HG03575 (cell line): ENCODE results near the gene SCP2.
"Not testable (repeated sequence)": the region's sequence is repeated elsewhere in the genome, so short reads cannot be mapped to it uniquely, and the experiment has no call there.

Experiments
- ATAC-seq: cut with Tn5 transposase; IDR thresholded peaks from one replicate; pipeline ENCODE4 v1.9.1; 2021; ENCODE audit not compliant: unreplicated experiment, insufficient number of reproducible peaks, low FRiP score; ENCODE audit errors: extremely low read depth

SCP2 gene

DNA sequence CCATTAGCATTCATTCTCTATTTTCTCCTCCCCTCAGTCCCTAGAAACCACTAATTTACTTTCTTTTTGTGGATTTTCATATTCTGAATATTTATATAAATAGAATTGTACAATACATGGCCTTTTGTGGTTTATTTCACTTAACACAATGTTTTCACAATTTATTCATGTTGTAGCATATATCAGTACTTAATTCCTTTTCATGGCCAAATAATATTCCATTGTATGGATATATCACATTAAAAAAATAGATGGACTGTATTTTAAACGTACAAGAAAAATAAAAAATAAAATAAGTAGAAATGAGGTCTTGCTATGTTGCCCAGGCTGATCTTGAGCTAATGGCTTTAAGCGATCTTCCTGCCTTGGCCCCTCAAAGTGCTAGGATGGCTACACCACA, 25.0 kb downstream of the SCP2 start:
- ATAC-seq, result no peak

DNA sequence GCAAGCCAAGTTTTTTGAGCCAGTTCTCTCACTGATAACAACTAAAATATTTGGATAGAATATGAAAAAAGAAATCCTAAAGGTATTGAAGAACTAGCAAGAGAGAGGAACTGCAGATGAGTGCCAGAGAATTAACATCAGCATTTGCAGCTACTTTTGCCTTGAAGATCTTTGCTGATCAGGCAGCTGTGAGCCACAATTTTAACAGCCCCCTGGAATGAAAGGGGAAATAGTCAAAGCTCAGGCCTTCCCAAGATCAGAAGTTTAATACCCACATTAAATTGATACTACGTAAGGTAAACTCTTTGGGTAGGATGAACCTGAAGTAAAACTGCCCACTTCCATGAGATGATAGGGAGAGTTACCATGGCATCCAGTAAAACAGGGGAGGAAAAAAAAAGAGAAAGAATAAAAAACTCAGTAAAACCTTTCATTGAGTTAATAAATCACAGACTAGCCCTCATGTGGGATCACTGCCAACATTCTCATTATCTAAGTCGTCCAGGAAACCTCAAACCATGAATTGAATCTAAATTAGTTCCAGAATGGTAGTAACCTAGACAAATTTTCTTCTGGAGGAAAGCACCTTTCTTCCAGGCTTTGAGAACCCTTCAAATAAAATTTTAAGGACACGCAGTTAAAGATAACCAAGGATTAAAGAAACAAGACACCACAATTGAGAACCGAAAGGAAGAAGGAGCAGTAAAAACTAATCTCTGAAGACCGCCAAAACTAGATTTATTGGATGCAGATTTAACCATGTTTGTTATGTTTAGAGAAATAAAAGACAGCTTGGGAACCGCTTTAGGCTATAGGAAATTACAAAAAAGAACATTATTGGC, 28.3 kb downstream of the SCP2 start:
- no peak for ATAC-seq

DNA sequence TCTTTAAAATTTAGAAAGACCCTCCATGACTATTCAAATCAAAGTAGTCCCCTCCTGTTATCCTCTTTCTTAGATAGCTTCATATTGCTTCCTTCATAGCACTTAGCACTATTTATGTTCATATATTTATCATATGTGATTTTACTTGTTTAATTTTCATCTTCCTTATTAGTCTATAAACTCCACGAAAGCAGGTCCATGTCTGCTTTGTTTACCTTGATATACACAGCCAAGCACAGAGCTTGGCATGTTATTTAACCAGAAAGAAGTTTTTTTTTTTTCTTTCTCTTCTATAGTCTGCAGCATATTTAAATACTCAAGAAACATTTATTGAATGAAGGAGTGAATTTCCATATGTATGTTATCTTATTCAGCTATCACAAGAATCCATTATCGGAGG, 36.0 kb downstream of the SCP2 start:
- no peak for ATAC-seq

DNA sequence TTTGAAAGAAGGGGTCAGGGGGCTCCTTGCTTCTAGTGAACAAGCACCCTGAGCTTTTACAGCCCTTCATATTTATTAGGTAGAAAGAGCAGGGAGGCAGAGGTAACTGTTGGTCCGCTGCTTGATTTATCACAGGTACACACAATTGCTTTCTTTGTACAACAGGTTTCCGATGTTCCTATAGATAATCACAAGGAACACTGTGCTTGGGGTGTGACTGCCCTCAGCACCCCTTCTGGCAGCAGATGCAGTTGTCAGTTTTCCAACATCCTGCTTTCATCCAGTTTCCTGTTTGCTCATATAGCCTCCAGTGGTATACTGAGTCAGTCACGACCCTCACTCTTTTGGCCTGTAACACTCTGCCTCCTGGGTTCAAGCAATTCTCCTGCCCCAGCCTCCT, 40.6 kb downstream of the SCP2 start:
- no peak for ATAC-seq

DNA sequence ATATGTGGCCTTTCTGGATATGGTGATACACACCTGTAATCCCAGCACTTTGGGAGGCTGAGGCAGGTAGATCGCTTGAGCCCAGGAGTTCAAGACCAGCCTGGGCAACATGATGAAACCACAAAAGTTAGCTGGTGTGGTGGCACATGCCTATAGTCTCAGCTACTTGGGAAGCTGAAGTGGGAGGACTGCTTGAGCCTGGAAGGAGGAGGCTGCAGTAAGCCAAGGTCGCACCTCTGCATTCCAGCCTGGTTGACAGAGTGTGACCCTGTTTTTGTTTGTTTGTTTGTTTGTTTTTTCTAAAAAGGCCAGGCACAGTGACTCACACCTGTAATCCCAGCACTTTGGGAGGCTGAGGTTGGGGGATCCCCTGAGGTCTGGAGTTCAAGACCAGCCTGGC, 42.2 kb downstream of the SCP2 start:
- not testable (repeated sequence) for ATAC-seq

DNA sequence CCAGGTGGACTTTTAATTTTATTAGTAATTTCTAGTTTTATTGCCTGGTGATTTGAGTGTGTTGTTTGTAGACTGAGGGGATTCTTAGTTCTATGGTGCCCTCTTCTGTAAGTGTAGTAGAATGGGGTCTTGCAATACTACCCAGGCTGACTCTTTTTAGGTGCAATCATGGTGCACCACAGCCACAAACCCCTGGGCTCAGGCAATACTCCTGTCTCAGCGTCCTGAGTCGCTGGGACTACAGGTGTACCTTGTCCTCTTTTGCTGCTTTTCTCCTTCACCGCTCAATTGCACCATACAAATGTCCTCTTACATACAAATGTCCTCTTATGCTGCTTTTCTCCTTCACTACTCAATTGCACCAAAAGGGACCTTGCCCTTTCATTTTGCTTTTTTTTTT, 43.1 kb downstream of the SCP2 start:
- no peak for ATAC-seq

DNA sequence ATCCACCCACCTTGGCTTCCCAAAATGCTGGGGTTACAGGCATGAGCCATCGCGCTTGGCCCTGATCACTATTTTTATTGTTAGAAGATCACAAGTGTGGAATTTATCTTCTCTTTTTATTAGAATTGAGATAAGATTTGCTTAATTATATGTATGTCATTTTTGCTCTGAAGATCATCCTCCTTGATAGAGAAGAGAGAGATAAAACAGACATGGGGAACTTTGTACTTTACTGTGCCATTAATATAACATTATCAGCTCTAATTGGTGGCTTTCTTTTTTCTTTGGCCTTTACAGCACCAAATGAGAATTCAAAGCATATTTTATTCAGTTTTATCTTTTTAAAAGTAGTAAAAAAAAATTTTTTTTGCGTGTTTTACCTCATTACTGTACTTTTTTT, 46.8 kb downstream of the SCP2 start:
- no peak for ATAC-seq

DNA sequence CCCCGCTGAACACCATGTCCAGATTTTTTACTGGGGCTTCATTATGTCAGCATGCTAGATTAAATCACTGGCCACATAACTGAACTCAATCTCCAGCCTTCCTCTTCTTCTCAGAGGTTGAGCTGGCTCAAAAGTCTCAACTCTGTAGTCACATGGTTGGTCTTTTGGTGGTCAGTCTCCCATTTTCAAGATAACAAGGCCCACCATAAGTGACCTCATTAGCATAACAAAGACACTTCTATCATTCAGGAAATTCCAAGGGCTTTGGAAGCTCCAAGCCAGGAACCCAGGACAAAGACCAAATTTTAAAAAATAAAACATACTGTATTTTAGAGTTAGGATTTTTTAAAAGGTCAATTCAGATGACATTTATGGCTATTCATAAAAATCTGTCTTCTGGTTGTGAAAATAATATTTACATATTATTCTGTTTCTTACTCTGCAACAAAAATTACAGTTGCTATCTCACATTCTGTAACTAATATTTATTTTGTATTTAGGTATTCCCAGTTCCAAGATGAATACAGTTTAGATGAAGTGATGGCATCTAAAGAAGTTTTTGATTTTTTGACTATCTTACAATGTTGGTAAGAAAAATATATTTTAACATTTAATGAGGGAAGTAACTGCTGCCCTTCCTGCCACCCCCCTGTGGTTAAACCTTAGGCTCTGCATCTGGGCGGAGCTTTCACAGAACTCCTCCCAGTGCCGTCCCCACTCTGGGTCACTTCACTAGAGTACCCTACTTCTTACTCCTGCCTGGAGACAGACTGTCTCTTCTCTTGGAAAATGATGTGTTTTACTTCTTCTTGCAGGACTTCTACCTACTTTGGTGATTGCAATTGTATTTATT, 49.3 kb downstream of the SCP2 start:
- ATAC-seq, result no peak

DNA sequence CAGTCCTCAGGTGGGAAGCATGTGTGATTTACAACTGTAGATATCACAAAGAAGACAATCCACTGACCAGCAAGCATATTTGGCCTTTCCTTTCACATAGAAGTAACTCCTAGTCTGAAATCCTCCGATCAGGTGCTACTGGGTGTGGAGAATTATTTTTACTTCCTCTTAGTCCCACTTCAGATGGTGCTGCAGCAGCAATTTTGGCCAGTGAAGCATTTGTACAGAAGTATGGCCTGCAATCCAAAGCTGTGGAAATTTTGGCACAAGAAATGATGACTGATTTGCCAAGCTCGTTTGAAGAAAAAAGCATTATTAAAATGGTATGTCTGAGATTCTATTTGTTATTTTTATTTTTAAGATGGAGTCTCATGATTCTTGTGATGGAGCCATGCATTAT, 51.0 kb downstream of the SCP2 start:
- ATAC-seq, result no peak

DNA sequence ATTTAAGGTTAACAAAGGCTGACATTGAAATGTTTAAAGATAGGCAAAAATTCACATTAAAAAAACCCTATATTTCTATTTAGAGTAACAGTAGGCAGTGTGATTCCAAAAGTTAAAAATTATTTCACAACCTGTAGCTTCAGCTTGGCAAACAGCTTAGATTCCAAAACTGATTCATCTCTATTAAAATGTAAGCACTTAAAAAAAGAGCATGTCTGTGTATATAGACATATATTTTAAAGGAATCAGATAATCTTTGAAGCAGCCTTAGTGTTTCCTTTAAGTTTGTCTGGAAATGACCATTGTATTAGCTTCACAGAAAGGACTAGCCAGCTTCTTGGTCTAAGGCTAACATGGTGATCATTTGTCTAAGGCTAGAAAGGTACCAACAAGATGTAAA, 65.7 kb downstream of the SCP2 start:
- not testable (repeated sequence) for ATAC-seq

DNA sequence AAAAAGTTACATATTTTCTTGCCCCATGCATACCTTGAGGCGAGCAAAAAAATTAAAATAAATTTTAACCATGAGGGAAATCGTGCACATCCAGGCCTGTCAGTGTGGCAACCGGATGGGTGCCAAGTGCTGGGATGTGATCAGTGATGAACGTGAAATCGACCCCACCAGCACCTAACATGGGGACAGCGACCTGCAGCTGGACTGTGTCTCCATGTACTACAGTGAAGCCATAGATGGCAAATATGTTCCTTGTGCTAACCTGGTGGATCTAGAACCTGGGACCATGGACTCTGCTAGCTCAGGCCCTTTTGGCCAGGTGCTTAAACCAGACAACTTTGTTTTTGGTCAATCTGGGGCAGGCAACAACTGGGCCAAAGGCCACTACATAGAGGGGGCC, 67.6 kb downstream of the SCP2 start:
- ATAC-seq, result no peak

DNA sequence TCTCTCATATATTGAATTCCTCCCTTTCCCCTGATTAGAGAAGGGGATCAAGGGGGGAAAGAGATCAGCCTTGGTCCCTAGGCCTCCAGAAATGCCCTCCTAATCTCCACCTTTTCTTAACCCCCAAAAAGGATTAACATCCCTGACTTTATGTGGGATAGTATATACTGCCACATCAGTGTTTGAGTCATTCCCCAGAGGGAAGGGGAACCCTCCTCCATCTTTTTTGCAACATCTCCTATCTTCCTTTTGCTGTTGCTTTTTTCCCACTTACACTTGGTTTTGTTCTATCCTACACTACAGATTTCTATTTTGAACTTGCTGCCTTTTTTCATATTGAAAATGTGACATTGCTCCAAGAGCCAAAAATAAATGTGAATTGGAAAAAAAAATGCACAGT, 69.6 kb downstream of the SCP2 start:
- no peak for ATAC-seq

DNA sequence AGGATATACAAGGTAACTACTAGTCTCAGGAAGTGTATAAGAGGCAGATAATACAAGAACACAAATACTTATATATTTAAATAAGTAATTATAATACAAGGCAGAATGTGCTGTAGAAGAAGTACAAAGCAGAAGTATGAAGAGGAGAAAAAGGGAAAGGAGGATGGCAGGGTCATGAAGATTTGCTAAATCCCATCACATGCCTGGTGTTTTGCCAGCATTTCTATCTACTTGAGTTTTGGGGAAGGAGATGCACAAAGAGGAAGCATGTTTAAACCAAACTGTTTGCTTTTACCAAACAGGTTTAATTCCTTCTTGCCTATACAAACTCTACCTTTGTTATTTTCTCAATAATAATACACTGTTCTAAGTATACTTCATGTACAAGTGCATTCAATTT, 74.1 kb downstream of the SCP2 start:
- no peak for ATAC-seq

DNA sequence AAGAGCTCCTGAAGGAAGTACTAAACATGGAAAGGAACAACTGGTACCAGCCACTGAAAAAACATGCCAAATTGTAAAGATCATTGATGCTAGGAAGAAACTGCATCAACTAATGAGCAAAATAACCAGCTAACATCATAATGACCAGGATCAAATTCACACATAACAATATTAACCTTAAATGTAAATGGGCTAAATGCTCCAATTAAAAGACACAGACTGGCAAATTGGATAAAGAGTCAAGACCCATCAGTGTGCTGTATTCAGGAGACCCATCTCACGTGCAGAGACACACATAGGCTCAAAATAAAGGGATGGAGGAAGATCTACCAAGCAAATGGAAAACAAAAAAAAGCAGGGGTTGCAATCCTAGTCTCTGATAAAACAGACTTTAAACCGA, 79.5 kb downstream of the SCP2 start:
- ATAC-seq, result not testable (repeated sequence)

DNA sequence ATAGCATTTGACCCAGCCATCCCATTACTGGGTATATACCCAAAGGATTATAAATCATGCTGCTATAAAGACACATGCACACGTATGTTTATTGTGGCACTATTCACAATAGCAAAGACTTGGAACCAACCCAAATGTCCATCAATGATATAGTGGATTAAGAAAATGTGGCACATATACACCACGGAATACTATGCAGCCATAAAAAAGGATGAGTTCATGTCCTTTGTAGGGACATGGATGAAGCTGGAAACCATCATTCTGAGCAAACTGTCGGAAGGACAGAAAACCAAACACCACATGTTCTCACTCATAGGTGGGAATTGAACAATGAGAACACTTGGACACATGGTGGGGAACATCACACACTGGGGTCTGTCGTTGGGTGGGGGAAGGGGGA, 83.2 kb downstream of the SCP2 start:
- ATAC-seq, result not testable (repeated sequence)

DNA sequence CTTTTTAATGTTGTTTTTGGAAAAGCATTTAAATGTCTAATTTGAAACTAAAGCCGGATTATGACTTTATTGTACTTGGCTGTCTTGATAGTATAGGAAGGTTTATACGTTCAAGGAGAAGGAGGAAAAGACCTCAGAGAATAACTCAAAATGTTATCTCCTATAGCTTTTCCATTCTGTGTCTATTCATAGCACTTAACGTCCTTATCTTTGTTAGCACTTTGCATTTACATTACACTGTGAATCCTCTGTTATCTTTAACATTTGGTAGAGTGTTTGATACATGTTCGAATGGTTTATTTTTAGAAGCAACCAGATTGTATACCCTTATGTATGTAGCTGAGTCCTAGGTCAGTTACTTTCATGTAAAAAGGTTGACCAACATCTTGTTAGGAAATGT, 84.1 kb downstream of the SCP2 start:
- no peak for ATAC-seq

DNA sequence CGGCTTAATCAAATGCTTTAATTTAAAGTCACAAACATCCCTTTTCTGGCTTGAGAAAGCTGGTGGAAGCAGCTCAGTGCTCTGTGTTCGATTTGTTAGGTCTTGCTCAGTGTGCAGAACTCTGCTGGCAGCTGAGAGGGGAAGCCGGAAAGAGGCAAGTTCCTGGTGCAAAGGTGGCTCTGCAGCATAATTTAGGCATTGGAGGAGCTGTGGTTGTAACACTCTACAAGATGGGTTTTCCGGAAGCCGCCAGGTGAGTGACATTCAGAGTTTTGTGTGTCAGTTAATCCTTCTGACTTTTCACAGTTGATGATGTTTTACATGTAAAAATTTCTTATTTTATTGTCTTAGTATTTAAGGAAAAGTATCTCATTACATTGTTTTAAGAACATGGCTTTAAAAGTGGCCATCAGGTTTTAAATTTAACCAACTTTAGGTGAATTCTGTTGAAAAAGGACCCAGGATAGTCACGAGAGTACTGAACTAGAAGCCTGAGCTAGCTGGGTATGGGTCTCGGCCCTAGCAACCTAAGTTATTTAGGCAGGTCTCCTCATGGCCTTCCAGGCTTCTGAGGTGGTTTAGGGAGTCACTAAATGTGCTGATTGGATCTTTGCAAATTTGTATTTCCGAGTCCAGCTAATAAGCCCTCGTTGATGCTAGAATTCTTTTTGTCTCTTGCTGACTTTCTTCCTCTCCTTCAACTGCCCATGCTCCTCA, 87.9 kb downstream of the SCP2 start:
- peak; percentile 68 for ATAC-seq

DNA sequence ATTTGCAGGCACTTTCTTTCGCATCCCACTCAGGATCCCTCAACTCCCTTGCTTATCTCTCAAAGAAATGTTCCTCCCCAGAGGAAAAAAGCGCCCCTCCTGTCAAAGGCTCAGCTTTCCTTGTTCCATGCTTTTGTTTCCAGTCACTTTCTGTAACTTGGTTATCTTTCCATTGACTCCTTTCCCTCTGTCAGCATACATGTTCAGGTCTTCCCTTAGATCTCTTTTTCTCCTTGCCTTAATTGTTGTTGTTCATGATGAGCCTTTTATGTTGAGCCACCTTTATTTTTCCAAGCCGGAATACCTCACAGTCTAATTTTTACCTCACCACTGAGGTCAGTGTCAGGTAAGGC, 88.4 kb downstream of the SCP2 start:
- ATAC-seq, result no peak

DNA sequence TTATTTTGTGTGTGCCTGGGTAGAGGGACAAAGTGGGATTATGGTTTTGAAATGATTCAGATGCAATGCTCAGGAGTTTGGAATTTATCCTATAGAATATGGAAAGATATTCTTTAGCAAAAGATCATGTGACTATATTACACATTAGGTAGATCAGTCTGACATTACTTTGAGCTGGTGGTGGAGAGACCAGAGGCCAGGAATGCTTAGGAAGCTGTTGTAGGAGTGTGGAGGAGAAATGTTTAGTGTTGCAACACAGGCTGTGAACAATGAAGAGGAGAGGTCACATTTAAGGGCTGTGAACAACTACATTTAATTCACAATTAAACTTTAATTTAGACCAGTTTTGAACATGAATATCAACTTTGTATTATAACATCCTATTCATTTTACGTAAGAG, 89.6 kb downstream of the SCP2 start:
- ATAC-seq, result no peak

DNA sequence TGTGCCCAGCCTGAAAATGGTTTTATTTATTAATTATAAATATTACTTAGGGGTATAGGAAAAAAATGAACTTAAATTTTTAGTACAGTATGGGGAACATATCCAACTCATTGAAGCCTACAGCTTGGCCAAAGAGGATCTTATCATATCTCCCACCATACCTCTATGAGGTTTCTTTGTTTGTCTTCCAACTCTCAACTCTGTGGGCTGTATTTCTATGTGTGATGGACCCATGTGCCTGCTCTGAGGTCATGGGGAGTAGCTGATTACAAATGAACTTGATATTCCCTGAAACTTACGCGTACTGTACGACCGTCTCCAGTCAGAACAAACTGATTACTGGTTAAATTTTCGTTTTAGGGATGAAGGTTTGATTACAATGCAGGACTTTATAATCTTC, 93.5 kb downstream of the SCP2 start:
- no peak for ATAC-seq
